Cardiac muscle cell (in vitro differentiated cells and primary cell): ENCODE results near the gene DBI. TPM values are rescaled to one million over a fixed set of nuclear protein-coding genes. Genes with fewer than 3 reads are reported as not detected.
A peak's percentile ranks its signal among the peaks of the same experiment; 100 is the strongest.

Experiments
- DNase-seq, 2 donors: peaks; one replicate each; pipeline versions ENCODE4 v3.0.0 to v3.0.0-alpha.2; 2010 to 2017; ENCODE audit warnings: low read depth in 1 of 2, low spot score in 1 of 2
- H3K27ac ChIP-seq: fragments of 200-600 bp; sonication (generic); 2 replicates; pipeline ENCODE4 v1.5.1; 2016
- H3K27me3 ChIP-seq: fragments of 200-600 bp; sonication (generic); 2 replicates; pipeline ENCODE4 v1.6.0; 2016; ENCODE audit warnings: control low read depth
- H3K36me3 ChIP-seq: fragments of 200-600 bp; sonication (generic); 2 replicates; pipeline ENCODE4 v1.5.1; 2016; ENCODE audit warnings: control low read depth
- H3K4me1 ChIP-seq: fragments of 200-600 bp; sonication (generic); 2 replicates; pipeline ENCODE4 v1.8.1; 2017; ENCODE audit warnings: low read depth, mild to moderate bottlenecking, mixed run types
- H3K4me3 ChIP-seq: fragments of 200-600 bp; sonication (generic); 2 replicates; pipeline ENCODE4 v1.5.1; 2016; ENCODE audit warnings: mild to moderate bottlenecking
- H3K9me3 ChIP-seq: fragments of 200-600 bp; sonication (generic); 2 replicates; pipeline ENCODE4 v1.5.1; 2017; ENCODE audit warnings: low read depth, mild to moderate bottlenecking, control low read depth
- polyA plus RNA-seq: library from polyadenylated mRNA; unstranded; fragments of >200 nt; fragmentation: Nextera tagmentation; extraction: Ambion mirVana; gene quantifications from 2 replicates; pipeline ENCODE4 v1.2.1, GENCODE V29; 2016
- total RNA-seq: library from RNA; depleted of rRNA; stranded (reverse); fragments of >200 nt; gene quantifications from 2 replicates; pipeline ENCODE4 v1.2.3, GENCODE V29; 2016
- TF ChIP-seq, protein P1 (sequence below): IDR thresholded peaks from 2 replicates; pipeline ENCODE4 v1.5.1; 2012; ENCODE audit warnings: low read depth, mild to moderate bottlenecking, low read length

The DBI gene
- total and polyA plus RNA-seq, 2 experiments from 2014 or later: 158 to 350 TPM

DNA sequence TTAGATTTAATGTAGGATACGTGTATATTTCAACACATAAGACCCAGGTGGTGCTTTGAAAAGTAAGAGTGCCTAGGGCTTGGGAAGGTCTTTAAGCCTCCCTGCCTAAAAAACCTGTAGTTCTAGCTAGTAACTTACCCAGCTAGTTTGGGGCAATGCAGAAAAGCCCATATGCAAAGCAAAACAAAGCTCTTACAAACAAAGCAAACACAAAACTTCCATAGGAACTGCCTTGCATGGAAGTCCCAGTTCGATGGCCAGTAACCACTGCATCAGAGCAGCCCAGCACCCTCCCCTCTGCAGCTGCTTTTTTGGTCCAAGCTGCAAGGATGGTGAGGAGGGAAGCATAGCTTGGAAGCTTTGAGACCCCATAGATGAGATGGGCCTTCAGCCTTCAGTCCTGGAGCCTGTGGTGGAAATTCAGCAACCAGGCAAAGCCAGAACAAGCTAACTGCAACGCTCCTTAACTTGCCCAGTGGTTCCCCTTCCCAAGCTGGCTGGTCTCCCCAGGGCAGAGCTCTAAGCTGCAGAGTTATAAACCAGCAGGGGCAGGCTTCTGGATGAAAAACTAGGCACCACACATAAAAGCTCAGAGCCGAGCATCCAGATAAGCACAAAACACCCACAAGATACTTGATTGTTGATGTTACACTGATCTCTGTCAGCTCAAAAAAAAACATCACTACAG, 16.3 kb upstream of the DBI start:
- Histone ChIP-seq H3K27ac (peak overlapping the region; percentile 9), H3K36me3 (no peaks in the 10 kb centered on the region), H3K27me3 (no peaks in the 10 kb centered on the region), H3K9me3 (no peaks in the 10 kb centered on the region), H3K4me1 (peaks cover 20% of the 10 kb centered on the region), H3K4me3 (no peak overlapping the region)
- peak in 1 of 2 donors; percentile 21 for DNase-seq
- TF ChIP-seq, protein P1, sequence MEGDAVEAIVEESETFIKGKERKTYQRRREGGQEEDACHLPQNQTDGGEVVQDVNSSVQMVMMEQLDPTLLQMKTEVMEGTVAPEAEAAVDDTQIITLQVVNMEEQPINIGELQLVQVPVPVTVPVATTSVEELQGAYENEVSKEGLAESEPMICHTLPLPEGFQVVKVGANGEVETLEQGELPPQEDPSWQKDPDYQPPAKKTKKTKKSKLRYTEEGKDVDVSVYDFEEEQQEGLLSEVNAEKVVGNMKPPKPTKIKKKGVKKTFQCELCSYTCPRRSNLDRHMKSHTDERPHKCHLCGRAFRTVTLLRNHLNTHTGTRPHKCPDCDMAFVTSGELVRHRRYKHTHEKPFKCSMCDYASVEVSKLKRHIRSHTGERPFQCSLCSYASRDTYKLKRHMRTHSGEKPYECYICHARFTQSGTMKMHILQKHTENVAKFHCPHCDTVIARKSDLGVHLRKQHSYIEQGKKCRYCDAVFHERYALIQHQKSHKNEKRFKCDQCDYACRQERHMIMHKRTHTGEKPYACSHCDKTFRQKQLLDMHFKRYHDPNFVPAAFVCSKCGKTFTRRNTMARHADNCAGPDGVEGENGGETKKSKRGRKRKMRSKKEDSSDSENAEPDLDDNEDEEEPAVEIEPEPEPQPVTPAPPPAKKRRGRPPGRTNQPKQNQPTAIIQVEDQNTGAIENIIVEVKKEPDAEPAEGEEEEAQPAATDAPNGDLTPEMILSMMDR: no peak

DNA sequence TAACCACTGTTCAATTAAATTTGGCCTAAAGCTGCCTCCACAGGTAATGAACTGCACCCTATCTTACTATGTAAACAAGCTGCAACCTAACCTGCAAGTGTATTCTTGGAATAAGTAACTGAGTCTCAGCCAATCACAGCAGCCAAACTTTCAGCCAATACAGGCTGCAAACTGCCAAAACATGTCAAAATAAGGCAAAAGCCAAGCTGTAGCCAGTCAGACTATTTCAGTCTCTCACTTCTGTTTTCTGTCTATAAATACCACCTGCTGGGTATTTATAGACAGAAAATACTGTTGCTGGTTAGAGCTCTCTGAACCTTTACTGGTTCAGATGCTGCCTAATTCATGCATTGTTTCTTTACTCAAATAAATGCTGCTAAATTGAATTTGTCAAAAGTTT, 14.4 kb upstream of the DBI start:
- Histone ChIP-seq H3K27me3 (no peaks in the 10 kb centered on the region), H3K4me3 (no peak overlapping the region), H3K4me1 (peaks cover 20% of the 10 kb centered on the region), H3K36me3 (no peaks in the 10 kb centered on the region), H3K9me3 (no peaks in the 10 kb centered on the region), H3K27ac (peak overlapping the region; percentile 81)
- DNase-seq: peak in 1 of 2 donors; percentile 71
- TF ChIP-seq, protein P1: no peak

- no peak overlapping the region for H3K27ac ChIP-seq
- H3K36me3 ChIP-seq: no peaks in the 10 kb centered on the region
- TF ChIP-seq, protein P1: no peak
- H3K4me1 ChIP-seq: peaks cover 20% of the 10 kb centered on the region
- DNase-seq: no peak
- no peaks in the 10 kb centered on the region for H3K27me3 ChIP-seq
- H3K4me3 ChIP-seq: no peak overlapping the region
- no peaks in the 10 kb centered on the region for H3K9me3 ChIP-seq
These were observed 11.9 kb upstream of the DBI start for GRCh38 chr2:119354860-119355259.

DNA sequence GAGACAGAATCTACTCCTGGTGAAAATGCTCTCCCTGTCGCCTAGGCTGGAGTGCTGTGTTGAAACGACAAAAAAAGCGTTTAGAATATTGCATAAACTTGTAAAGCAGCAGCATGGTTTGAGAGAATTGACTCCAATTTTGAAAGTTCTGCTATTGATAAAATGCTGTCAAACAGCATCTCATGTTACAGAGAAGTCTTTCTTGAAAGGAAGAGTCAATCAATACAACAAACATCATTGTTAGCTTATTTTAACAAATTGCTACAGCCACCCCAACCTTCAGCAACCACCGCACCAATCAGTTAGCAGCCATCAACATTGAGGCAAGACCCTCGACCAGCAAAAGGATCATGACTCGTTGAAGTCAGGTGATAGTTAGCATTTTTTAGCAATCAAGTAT, 7.0 kb upstream of the DBI start:
- TF ChIP-seq, protein P1: no peak
- Histone ChIP-seq H3K4me3 (no peak overlapping the region), H3K36me3 (no peaks in the 10 kb centered on the region), H3K9me3 (no peaks in the 10 kb centered on the region), H3K27ac (no peak overlapping the region), H3K27me3 (no peaks in the 10 kb centered on the region), H3K4me1 (no peaks in the 10 kb centered on the region)
- DNase-seq: no peak

GRCh38 chr2:119360423-119360966, 6.3 kb upstream of the DBI start:
- H3K36me3 ChIP-seq: no peaks in the 10 kb centered on the region
- H3K27me3 ChIP-seq: no peaks in the 10 kb centered on the region
- TF ChIP-seq, protein P1: no peak
- no peak overlapping the region for H3K4me3 ChIP-seq
- H3K27ac ChIP-seq: no peak overlapping the region
- no peaks in the 10 kb centered on the region for H3K4me1 ChIP-seq
- no peak for DNase-seq
- H3K9me3 ChIP-seq: no peaks in the 10 kb centered on the region
